Stimulated activated CD4-positive, alpha-beta T cell treated with anti-CD3 and anti-CD28 coated beads, Interleukin-15, amount 100 ng/mL, for 24 hours (primary cell): ENCODE data around the gene CDK14.

Experiments
- DNase-seq: peaks from one replicate; pipeline ENCODE4 v3.0.0-alpha.2; 2020

CDK14 gene

GRCh38 chr7:91242097-91242844, 646.1 kb downstream of the CDK14 start:
- DNase-seq = no peak

- no peak for DNase-seq
These were observed 647.6 kb downstream of the CDK14 start for GRCh38 chr7:91243591-91244301.

- DNase-seq = no peak
These were observed 651.4 kb downstream of the CDK14 start for GRCh38 chr7:91247500-91247899.

DNA sequence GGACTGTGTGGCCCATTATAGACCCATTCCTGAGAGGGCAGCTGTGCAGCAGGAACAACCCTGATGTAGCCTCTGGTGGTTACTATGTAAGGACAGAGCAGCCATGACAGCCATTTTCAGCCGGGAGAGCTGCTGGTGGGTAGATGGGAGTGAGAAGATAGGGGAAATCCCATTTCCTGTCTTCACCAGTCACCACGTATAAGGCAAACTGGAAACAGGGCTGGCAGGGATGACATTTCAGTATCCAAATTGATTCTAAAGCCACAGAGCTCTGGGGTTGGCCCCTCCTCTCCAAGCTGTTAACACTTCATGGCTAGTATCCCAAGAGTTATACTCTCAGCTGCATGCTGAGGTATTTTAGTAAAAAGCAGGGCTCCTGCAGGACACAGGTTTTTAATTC, 652.9 kb downstream of the CDK14 start:
- DNase-seq = no peak

DNA sequence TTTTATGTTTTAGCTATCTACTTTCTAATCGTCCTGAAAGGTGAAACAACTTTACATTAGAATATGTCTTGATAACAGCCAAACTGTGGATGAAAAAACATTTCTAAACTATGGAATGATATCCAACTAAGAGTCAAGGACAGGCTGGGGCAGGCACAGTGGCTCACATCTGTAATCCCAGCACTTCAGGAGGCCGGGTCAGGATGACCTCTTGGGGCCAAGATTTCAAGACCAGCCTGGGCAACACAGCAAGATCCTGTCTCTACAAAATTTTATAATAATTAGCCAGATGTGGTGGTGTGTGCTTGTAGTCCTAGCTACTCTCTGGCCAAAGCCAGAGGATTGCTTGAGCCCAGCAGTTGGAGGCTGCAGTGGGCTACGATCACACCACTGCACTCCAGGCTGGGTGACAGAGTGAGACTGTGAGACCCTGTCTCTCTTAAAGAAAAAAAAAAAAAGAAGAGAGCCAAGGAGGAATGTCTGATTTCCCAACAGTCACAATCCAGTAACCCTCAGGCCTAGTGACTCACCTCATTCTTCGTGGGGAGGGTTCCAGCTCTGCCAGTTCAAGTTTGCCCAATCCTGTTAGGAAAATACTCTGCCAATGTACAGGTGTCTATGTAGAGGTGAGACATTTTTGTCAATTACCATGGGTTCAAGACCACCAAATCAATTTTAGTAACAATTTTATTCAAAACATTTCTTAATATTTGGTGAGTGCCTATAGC, 653.5 kb downstream of the CDK14 start:
- no peak for DNase-seq

- no peak for DNase-seq
These were observed 654.6 kb downstream of the CDK14 start for GRCh38 chr7:91250706-91251105.

- no peak for DNase-seq
These were observed 655.8 kb downstream of the CDK14 start for GRCh38 chr7:91251877-91252276.
